GM21723 (cell line): ENCODE data around the gene SH3PXD2B.
"Not testable (repeated sequence)": the region's sequence is repeated elsewhere in the genome, so short reads cannot be mapped to it uniquely, and the experiment has no call there.

Experiments
- ATAC-seq: cut with Tn5 transposase; IDR thresholded peaks from one replicate; pipeline ENCODE4 v1.9.1; 2021; ENCODE audit warnings: mild to moderate bottlenecking, moderate library complexity; ENCODE audit not compliant: unreplicated experiment

Gene SH3PXD2B

GRCh38 chr5:172420235-172420939 is 33.9 kb downstream of the SH3PXD2B start:
- no peak for ATAC-seq

GRCh38 chr5:172418862-172419814 is 35.2 kb downstream of the SH3PXD2B start:
- no peak for ATAC-seq

GRCh38 chr5:172417983-172418630 is 36.2 kb downstream of the SH3PXD2B start:
- ATAC-seq = no peak

GRCh38 chr5:172417130-172417841 is 37.0 kb downstream of the SH3PXD2B start:
- ATAC-seq = no peak

- ATAC-seq = no peak
These were observed 38.7 kb downstream of the SH3PXD2B start for GRCh38 chr5:172415362-172416275.

- no peak for ATAC-seq
These were observed 39.6 kb downstream of the SH3PXD2B start for GRCh38 chr5:172414531-172415361.

- ATAC-seq = no peak
These were observed 40.6 kb downstream of the SH3PXD2B start for GRCh38 chr5:172413601-172414171.

- ATAC-seq = no peak
These were observed 41.5 kb downstream of the SH3PXD2B start for GRCh38 chr5:172412724-172413286.

- ATAC-seq = no peak
These were observed 42.7 kb downstream of the SH3PXD2B start for GRCh38 chr5:172411484-172412072.

- ATAC-seq = no peak
These were observed 43.5 kb downstream of the SH3PXD2B start for GRCh38 chr5:172410662-172411483.

GRCh38 chr5:172410160-172410559 is 44.2 kb downstream of the SH3PXD2B start:
- ATAC-seq = no peak

- ATAC-seq = not testable (repeated sequence)
These were observed 44.8 kb downstream of the SH3PXD2B start for GRCh38 chr5:172409477-172409876.

- ATAC-seq = no peak
These were observed 46.5 kb downstream of the SH3PXD2B start for GRCh38 chr5:172407822-172408221.

- ATAC-seq = no peak
These were observed 47.1 kb downstream of the SH3PXD2B start for GRCh38 chr5:172407241-172407691.

GRCh38 chr5:172405226-172406107 is 48.9 kb downstream of the SH3PXD2B start:
- no peak for ATAC-seq

- no peak for ATAC-seq
These were observed 49.6 kb downstream of the SH3PXD2B start for GRCh38 chr5:172404746-172405145.
